ENCODE results near the gene BTBD2. TPM values are rescaled to one million over a fixed set of nuclear protein-coding genes. Genes with fewer than 3 reads are reported as not detected.

The BTBD2 gene
- total and polyA plus RNA-seq, 2 of the 13 experiments (the other 11 are each of a cell fraction or from before 2014, with no cell fraction given): 28.1 to 45.3 TPM

DNA sequence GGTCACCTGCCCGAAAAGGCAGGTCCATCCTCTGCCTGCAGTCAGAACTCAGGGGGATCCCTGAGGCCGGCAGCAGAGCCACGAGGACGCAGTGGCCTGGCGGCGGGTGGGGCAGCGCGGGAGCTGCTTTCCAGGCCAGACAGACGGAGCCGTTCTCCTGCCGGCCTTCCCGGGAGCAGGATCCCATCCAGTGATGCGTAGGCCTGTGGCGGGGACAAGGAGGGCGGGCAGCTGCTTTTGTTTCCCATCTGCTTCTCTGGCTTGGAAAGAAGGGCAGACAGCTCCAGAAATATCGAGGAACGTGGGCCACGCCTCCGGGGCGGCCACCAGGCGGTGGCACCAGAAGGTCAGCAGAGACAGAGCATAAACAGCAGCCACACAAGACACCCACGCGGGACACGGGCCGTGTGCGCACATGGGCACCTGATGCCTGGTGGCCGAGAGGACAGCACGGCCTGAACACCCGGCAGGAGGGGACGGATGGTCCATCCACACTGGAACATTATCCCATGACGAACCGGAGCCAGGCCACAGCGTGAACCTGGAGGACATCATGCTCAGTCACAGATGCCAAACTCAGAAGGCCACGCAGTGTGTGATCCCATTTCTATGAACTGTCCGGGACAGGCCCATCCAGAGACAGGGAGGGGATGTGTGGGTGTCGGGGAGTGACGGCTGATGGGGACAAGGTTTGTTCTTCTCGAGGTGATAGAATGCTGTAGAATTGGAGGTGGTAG is 49.4 kb upstream of the BTBD2 start (continued):
- TF ChIP-seq ATM (IDR thresholded peaks at IDR 0.05; ENCODE audit: borderline replicate concordance) (no peak), FOXK1 (CRISPR knock-in tag; IDR thresholded peaks at IDR 0.05; ENCODE audit: borderline replicate concordance, low read depth) (no peak; the same call in 1 of the 2 replicates), ZNF788 (CRISPR knock-in tag; IDR thresholded peaks at IDR 0.05; ENCODE audit: borderline replicate concordance) (peak; percentile 62; the same call in 1 of the 2 replicates), PHF20 (CRISPR knock-in tag; IDR thresholded peaks at IDR 0.05) (peak; percentile 38; the same call in 1 of the 2 replicates), ZNF879 (CRISPR knock-in tag; IDR thresholded peaks at IDR 0.05) (no peak), ESRRA (CRISPR knock-in tag; IDR thresholded peaks at IDR 0.05; ENCODE audit: low read depth) (no peak), FOXC1 (CRISPR knock-in tag; IDR thresholded peaks at IDR 0.05; ENCODE audit: borderline replicate concordance) (peak; percentile 68; the same call in 1 of the 2 replicates), ZNF260 (CRISPR knock-in tag; IDR thresholded peaks at IDR 0.05; ENCODE audit: borderline replicate concordance, low read depth) (no peak), ZNF841 (CRISPR knock-in tag; IDR thresholded peaks at IDR 0.05; ENCODE audit: borderline replicate concordance) (no peak), MYNN (CRISPR knock-in tag; IDR thresholded peaks at IDR 0.05; ENCODE audit: low read depth) (0 out of 2 replicates have a peak, but pooled peaks have one; percentile 27), SIN3B (IDR thresholded peaks at IDR 0.05; ENCODE audit: low read length) (no peak), ZNF282 (IDR thresholded peaks at IDR 0.05; ENCODE audit: partially characterized antibody) (no peak), POLR2AphosphoS5 (IDR thresholded peaks at IDR 0.05; ENCODE audit: low read depth, low read length) (no peak), ZNF772 (CRISPR knock-in tag; IDR thresholded peaks at IDR 0.05) (peak; percentile 62; the same call in 1 of the 2 replicates), ZNF773 (CRISPR knock-in tag; IDR thresholded peaks at IDR 0.05; ENCODE audit: borderline replicate concordance) (no peak), CBX5 (CRISPR knock-in tag; IDR thresholded peaks at IDR 0.05; ENCODE audit: borderline replicate concordance) (peak; percentile 47; the same call in 1 of the 2 replicates), HES4 (CRISPR knock-in tag; IDR thresholded peaks at IDR 0.05; ENCODE audit: borderline replicate concordance) (no peak; the same call in 1 of the 2 replicates), RELA (CRISPR knock-in tag; IDR thresholded peaks at IDR 0.05) (no peak), ZNF432 (CRISPR knock-in tag; IDR thresholded peaks at IDR 0.05; ENCODE audit: borderline replicate concordance) (no peak), HMG20A (CRISPR knock-in tag; IDR thresholded peaks at IDR 0.05; ENCODE audit: borderline replicate concordance) (no peak), DR1 (CRISPR knock-in tag; IDR thresholded peaks at IDR 0.05) (no peak), ELF1 (CRISPR knock-in tag; IDR thresholded peaks at IDR 0.05) (peak; percentile 6; the same call in 1 of the 2 replicates), SOX6 (IDR thresholded peaks at IDR 0.05) (no peak), SOX6 (CRISPR knock-in tag; IDR thresholded peaks at IDR 0.05) (peak; percentile 26; the same call in 1 of the 2 replicates), RBM39 (IDR thresholded peaks at IDR 0.05; ENCODE audit: low read depth, low read length, poor library complexity, severe bottlenecking) (no peak), PPARG (CRISPR knock-in tag; conservative IDR thresholded peaks at IDR 0.05) (no peak), ZNF225 (CRISPR knock-in tag; IDR thresholded peaks at IDR 0.05) (no peak), ZBTB7B (CRISPR knock-in tag; IDR thresholded peaks at IDR 0.05) (peak; percentile 54; the same call in 1 of the 2 replicates)
- TF ChIP-seq, protein P1, sequence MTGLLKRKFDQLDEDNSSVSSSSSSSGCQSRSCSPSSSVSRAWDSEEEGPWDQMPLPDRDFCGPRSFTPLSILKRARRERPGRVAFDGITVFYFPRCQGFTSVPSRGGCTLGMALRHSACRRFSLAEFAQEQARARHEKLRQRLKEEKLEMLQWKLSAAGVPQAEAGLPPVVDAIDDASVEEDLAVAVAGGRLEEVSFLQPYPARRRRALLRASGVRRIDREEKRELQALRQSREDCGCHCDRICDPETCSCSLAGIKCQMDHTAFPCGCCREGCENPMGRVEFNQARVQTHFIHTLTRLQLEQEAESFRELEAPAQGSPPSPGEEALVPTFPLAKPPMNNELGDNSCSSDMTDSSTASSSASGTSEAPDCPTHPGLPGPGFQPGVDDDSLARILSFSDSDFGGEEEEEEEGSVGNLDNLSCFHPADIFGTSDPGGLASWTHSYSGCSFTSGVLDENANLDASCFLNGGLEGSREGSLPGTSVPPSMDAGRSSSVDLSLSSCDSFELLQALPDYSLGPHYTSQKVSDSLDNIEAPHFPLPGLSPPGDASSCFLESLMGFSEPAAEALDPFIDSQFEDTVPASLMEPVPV (CRISPR knock-in tag; IDR thresholded peaks at IDR 0.05): no peak
- TF ChIP-seq, protein P2, sequence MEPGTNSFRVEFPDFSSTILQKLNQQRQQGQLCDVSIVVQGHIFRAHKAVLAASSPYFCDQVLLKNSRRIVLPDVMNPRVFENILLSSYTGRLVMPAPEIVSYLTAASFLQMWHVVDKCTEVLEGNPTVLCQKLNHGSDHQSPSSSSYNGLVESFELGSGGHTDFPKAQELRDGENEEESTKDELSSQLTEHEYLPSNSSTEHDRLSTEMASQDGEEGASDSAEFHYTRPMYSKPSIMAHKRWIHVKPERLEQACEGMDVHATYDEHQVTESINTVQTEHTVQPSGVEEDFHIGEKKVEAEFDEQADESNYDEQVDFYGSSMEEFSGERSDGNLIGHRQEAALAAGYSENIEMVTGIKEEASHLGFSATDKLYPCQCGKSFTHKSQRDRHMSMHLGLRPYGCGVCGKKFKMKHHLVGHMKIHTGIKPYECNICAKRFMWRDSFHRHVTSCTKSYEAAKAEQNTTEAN (CRISPR knock-in tag; conservative IDR thresholded peaks at IDR 0.05): no peak

All from HepG2 (cell line).